ENCODE results near the gene ATP2C1.

Gene ATP2C1

DNA sequence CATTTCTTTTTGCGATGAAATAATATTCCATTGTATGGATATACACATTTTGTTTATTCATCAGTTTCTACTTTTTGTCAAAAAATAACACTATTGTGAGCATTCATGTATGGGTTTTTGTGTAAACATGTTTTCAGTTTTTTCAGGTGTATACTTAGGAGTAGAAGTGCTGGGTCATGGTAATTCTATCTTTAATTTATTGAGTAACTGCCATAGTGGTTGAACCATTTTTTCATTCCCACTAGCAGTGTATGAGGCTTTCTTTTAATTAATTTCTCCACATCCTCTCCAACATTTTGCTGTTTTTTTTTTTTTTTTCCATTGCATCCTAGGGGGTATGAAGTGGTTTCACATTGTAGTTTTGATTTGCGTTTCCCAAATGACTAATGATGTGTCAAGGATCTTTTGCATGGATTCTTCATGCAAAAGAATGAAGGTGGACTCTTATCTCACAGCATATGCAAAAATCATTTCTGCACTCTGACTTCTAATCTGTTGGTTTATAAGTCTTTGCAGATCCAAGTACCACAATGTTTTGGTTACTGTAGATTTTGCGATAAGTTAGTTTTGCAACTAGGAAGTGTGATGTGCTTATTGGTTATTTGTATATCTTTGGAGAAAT lies 12.6 kb downstream of the ATP2C1 start:
- Histone ChIP-seq H2BK120ac (ENCODE audit: low read depth, low read length) (no peak overlapping the region), H2BK15ac (ENCODE audit: low read length) (no peak overlapping the region), H3K4me3 (ENCODE audit: low read length in 2 of 2) (no peak overlapping the region), H4K91ac (ENCODE audit: low read depth, low read length, poor library complexity) (no peak overlapping the region), H3K4me1 (ENCODE audit: control insufficient read depth in 2 of 2, insufficient read depth in 1 of 2, low read depth in 1 of 2, low read length in 2 of 2) (no peaks in the 10 kb centered on the region), H3K9ac (ENCODE audit: low read depth, low read length, poor library complexity) (no peak overlapping the region), H2AFZ (ENCODE audit: low read length) (no peak overlapping the region), H3K4me2 (ENCODE audit: insufficient read depth, low read length, poor library complexity, severe bottlenecking) (no peak overlapping the region), H2BK12ac (ENCODE audit: low read length) (no peak overlapping the region), H3K9me3 (replicated peaks in 1 of 2; ENCODE audit: control insufficient read depth in 2 of 2, insufficient read depth in 1 of 2, low read depth in 1 of 2, low read length in 2 of 2) (no peaks in the 10 kb centered on the region), H3K27me3 (ENCODE audit: control insufficient read depth in 3 of 3, insufficient read depth in 3 of 3, low read depth in 1 of 3, low read length in 3 of 3) (no peaks in the 10 kb centered on the region), H3K23ac (ENCODE audit: low read depth, low read length, poor library complexity) (no peak overlapping the region), H4K8ac (ENCODE audit: low read depth, low read length) (no peak overlapping the region), H2AK5ac (ENCODE audit: low read depth, low read length) (no peak overlapping the region), H3K18ac (ENCODE audit: low read length) (no peak overlapping the region), H3K36me3 (replicated peaks in 1 of 2; ENCODE audit: control insufficient read depth in 2 of 2, insufficient read depth in 2 of 2, low read length in 2 of 2) (no peaks in the 10 kb centered on the region), H3K14ac (ENCODE audit: low read length) (no peak overlapping the region), H3K27ac (replicated peaks; ENCODE audit: low read length) (no peak overlapping the region), H3K4ac (ENCODE audit: low read length) (no peak overlapping the region), H3K79me1 (ENCODE audit: low read depth, low read length) (peaks cover 6% of the 10 kb centered on the region), H2BK5ac (ENCODE audit: low read length) (no peak overlapping the region)
- DNase-seq (ENCODE audit: low spot score) = no peak
- WGBS, 2 donors (ENCODE audit: extremely low coverage in 2 of 2, insufficient read length in 2 of 2, insufficient replicate concordance in 1 of 2) = no CpG with 5 or more reads among the region's 3 CpGs

DNA sequence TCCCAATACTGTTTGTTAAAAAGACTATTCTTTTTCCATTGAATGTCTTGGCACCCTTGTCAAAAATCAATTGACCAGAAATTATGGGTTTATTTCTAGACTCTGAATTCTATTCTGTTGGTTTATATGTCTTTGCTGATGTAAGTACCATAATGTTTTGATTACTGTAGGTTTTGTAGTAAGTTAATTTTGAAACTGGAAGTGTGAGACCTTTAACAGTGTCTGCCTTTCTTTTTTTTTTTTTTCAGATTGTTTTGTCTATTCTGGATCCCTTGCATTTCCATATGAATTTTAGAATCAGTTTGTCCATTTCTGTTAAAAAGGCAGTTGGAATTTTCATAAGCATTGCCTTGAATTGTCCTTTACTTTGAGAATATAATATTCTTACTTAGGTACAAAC lies 13.6 kb downstream of the ATP2C1 start:
- Histone ChIP-seq H3K4me1 (ENCODE audit: control insufficient read depth in 2 of 2, insufficient read depth in 1 of 2, low read depth in 1 of 2, low read length in 2 of 2) (no peaks in the 10 kb centered on the region), H3K27me3 (ENCODE audit: control insufficient read depth in 3 of 3, insufficient read depth in 3 of 3, low read depth in 1 of 3, low read length in 3 of 3) (no peaks in the 10 kb centered on the region), H3K9ac (ENCODE audit: low read depth, low read length, poor library complexity) (no peak overlapping the region), H3K23ac (ENCODE audit: low read depth, low read length, poor library complexity) (no peak overlapping the region), H2BK12ac (ENCODE audit: low read length) (no peak overlapping the region), H4K91ac (ENCODE audit: low read depth, low read length, poor library complexity) (no peak overlapping the region), H3K4me2 (ENCODE audit: insufficient read depth, low read length, poor library complexity, severe bottlenecking) (no peak overlapping the region), H2BK120ac (ENCODE audit: low read depth, low read length) (no peak overlapping the region), H3K36me3 (replicated peaks in 1 of 2; ENCODE audit: control insufficient read depth in 2 of 2, insufficient read depth in 2 of 2, low read length in 2 of 2) (no peaks in the 10 kb centered on the region), H3K79me1 (ENCODE audit: low read depth, low read length) (peaks cover 3% of the 10 kb centered on the region), H3K4ac (ENCODE audit: low read length) (no peak overlapping the region), H3K27ac (replicated peaks; ENCODE audit: low read length) (no peak overlapping the region), H3K9me3 (replicated peaks in 1 of 2; ENCODE audit: control insufficient read depth in 2 of 2, insufficient read depth in 1 of 2, low read depth in 1 of 2, low read length in 2 of 2) (no peaks in the 10 kb centered on the region), H3K18ac (ENCODE audit: low read length) (no peak overlapping the region), H4K8ac (ENCODE audit: low read depth, low read length) (no peak overlapping the region), H2BK5ac (ENCODE audit: low read length) (no peak overlapping the region), H3K4me3 (ENCODE audit: low read length in 2 of 2) (no peak overlapping the region), H3K14ac (ENCODE audit: low read length) (no peak overlapping the region), H2AK5ac (ENCODE audit: low read depth, low read length) (no peak overlapping the region), H2AFZ (ENCODE audit: low read length) (no peak overlapping the region), H2BK15ac (ENCODE audit: low read length) (no peak overlapping the region)
- no peak for DNase-seq (ENCODE audit: low spot score)

GRCh38 chr3:130907966-130908365 lies 14.1 kb downstream of the ATP2C1 start:
- H3K9me3 ChIP-seq (replicated peaks in 1 of 2; ENCODE audit: control insufficient read depth in 2 of 2, insufficient read depth in 1 of 2, low read depth in 1 of 2, low read length in 2 of 2) = no peaks in the 10 kb centered on the region
- H3K27ac ChIP-seq (replicated peaks; ENCODE audit: low read length) = no peak overlapping the region
- no peaks in the 10 kb centered on the region for H3K36me3 ChIP-seq (replicated peaks in 1 of 2; ENCODE audit: control insufficient read depth in 2 of 2, insufficient read depth in 2 of 2, low read length in 2 of 2)
- H2BK120ac ChIP-seq (ENCODE audit: low read depth, low read length) = no peak overlapping the region
- no peak overlapping the region for H3K18ac ChIP-seq (ENCODE audit: low read length)
- H2AK5ac ChIP-seq (ENCODE audit: low read depth, low read length) = no peak overlapping the region
- no peak overlapping the region for H3K4me2 ChIP-seq (ENCODE audit: insufficient read depth, low read length, poor library complexity, severe bottlenecking)
- H2BK5ac ChIP-seq (ENCODE audit: low read length) = no peak overlapping the region
- H3K23ac ChIP-seq (ENCODE audit: low read depth, low read length, poor library complexity) = no peak overlapping the region
- no peak overlapping the region for H3K9ac ChIP-seq (ENCODE audit: low read depth, low read length, poor library complexity)
- no peak for DNase-seq (ENCODE audit: low spot score)
- peaks cover 3% of the 10 kb centered on the region for H3K79me1 ChIP-seq (ENCODE audit: low read depth, low read length)
- no peak overlapping the region for H2AFZ ChIP-seq (ENCODE audit: low read length)
- H3K27me3 ChIP-seq (ENCODE audit: control insufficient read depth in 3 of 3, insufficient read depth in 3 of 3, low read depth in 1 of 3, low read length in 3 of 3) = no peaks in the 10 kb centered on the region
- no peak overlapping the region for H3K14ac ChIP-seq (ENCODE audit: low read length)
- no peak overlapping the region for H4K8ac ChIP-seq (ENCODE audit: low read depth, low read length)
- no peak overlapping the region for H2BK12ac ChIP-seq (ENCODE audit: low read length)
- no peaks in the 10 kb centered on the region for H3K4me1 ChIP-seq (ENCODE audit: control insufficient read depth in 2 of 2, insufficient read depth in 1 of 2, low read depth in 1 of 2, low read length in 2 of 2)
- no peak overlapping the region for H3K4me3 ChIP-seq (ENCODE audit: low read length in 2 of 2)
- H4K91ac ChIP-seq (ENCODE audit: low read depth, low read length, poor library complexity) = no peak overlapping the region
- H3K4ac ChIP-seq (ENCODE audit: low read length) = no peak overlapping the region
- no peak overlapping the region for H2BK15ac ChIP-seq (ENCODE audit: low read length)

DNA sequence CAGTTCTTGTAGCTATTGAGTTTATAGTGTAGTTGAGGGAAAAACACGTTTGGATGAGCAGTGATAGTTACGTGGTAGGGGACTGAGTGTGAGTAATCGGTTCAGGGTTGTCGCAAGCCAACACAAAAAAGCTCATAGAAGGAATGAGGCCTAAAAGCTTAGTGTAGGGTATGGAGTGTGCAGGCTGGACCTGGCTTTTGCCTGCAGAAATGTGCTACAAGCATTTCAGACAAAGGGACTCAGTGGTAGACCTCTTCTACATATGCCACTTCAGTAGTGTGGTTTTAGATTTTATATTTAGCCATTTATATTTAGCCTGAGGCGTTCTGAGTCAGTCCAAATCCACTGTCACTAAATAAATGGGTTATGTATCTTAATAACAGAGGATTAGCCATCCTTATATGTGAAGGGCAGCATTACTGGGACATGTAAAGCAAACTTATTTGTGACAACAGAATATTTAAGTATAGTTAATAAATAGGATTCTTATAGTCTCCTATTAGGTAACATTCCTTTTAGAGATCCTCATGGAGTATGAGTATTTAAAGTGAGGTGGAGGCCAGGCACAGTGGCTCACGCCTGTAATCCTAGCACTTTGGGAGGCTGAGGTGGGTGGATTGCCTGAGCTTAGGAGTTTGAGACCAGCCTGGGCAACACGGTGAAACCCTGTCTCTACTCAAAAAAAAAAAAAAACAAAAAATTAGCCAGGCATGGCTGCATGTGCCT lies 21.8 kb downstream of the ATP2C1 start:
- no peak overlapping the region for H3K4ac ChIP-seq (ENCODE audit: low read length)

More for the DNA sequence above, 21.8 kb downstream of the ATP2C1 start:
- Histone ChIP-seq H4K8ac (ENCODE audit: low read depth, low read length) (no peak overlapping the region), H3K23ac (ENCODE audit: low read depth, low read length, poor library complexity) (no peak overlapping the region), H2BK15ac (ENCODE audit: low read length) (no peak overlapping the region), H3K9ac (ENCODE audit: low read depth, low read length, poor library complexity) (no peak overlapping the region), H3K4me2 (ENCODE audit: insufficient read depth, low read length, poor library complexity, severe bottlenecking) (no peak overlapping the region), H2BK5ac (ENCODE audit: low read length) (no peak overlapping the region), H2AFZ (ENCODE audit: low read length) (no peak overlapping the region), H2AK5ac (ENCODE audit: low read depth, low read length) (no peak overlapping the region), H3K18ac (ENCODE audit: low read length) (no peak overlapping the region), H3K9me3 (replicated peaks in 1 of 2; ENCODE audit: control insufficient read depth in 2 of 2, insufficient read depth in 1 of 2, low read depth in 1 of 2, low read length in 2 of 2) (peaks cover 0 to 7% of the 10 kb centered on the region in 2 donors), H2BK12ac (ENCODE audit: low read length) (no peak overlapping the region), H3K27ac (replicated peaks; ENCODE audit: low read length) (no peak overlapping the region), H3K14ac (ENCODE audit: low read length) (no peak overlapping the region), H3K36me3 (replicated peaks in 1 of 2; ENCODE audit: control insufficient read depth in 2 of 2, insufficient read depth in 2 of 2, low read length in 2 of 2) (no peaks in the 10 kb centered on the region), H2BK120ac (ENCODE audit: low read depth, low read length) (no peak overlapping the region), H3K4me3 (ENCODE audit: low read length in 2 of 2) (no peak overlapping the region), H3K79me1 (ENCODE audit: low read depth, low read length) (no peaks in the 10 kb centered on the region), H3K27me3 (ENCODE audit: control insufficient read depth in 3 of 3, insufficient read depth in 3 of 3, low read depth in 1 of 3, low read length in 3 of 3) (no peaks in the 10 kb centered on the region), H3K4me1 (ENCODE audit: control insufficient read depth in 2 of 2, insufficient read depth in 1 of 2, low read depth in 1 of 2, low read length in 2 of 2) (no peaks in the 10 kb centered on the region), H4K91ac (ENCODE audit: low read depth, low read length, poor library complexity) (no peak overlapping the region)
- DNase-seq (ENCODE audit: low spot score) = no peak
- WGBS, 2 donors (ENCODE audit: extremely low coverage in 2 of 2, insufficient read length in 2 of 2, insufficient replicate concordance in 1 of 2) = no CpG with 5 or more reads among the region's 7 CpGs

Measured in neuronal stem cell (in vitro differentiated cells).